Measurements from ENCODE around the gene PLA2G15.
"Not testable (repeated sequence)": the region's sequence is repeated elsewhere in the genome, so short reads cannot be mapped to it uniquely, and the experiment has no call there.

DNA sequence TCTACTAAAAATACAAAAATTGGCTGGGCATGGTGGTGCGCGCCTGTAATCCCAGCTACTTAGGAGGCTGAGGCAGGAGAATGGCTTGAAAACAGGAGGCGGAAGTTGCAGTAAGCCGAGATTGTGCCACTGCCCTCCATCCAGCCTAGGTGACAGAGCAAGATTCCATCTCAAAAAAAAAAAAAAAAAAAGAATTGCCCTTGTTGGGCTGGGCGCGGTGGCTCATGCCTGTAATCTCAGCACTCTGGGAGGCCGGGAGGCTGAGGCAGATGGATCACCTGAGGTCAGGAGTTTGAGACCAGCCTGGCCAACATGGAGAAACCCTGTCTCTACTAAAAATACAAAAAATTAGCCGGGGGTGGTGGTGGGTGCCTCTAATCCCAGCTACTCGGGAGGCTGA, 43.6 kb downstream of the PLA2G15 start:
- TF ChIP-seq CTCF (IDR thresholded peaks at IDR 0.05); EZH2 (IDR thresholded peaks at IDR 0.05; ENCODE audit: borderline replicate concordance, insufficient read depth, low read depth, low read length, poor library complexity, severe bottlenecking): not testable (repeated sequence)

Data from B cell (primary cell).